GM18867 (cell line): ENCODE data around the gene CCDC88B.
"Not testable (repeated sequence)": the region's sequence is repeated elsewhere in the genome, so short reads cannot be mapped to it uniquely, and the experiment has no call there.

Source experiments
- ATAC-seq: cut with Tn5 transposase; IDR thresholded peaks from one replicate; pipeline ENCODE4 v1.9.1; 2021; ENCODE audit warnings: mild to moderate bottlenecking, moderate library complexity; ENCODE audit not compliant: unreplicated experiment

The CCDC88B gene

DNA sequence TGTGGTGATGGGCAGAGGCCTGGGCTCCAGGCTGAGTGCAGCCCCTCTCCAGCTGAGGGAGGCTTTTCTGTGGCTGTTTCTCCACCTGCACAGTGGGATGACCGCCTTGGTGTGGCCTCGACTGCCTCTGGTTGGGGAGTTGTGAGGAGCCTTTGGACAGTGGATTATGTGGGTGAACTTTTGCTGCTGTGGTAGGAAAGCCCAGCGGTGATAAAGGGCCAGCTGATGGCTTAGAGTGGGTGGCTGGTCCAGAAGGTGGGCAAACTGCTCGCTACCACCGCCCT is 36.0 kb upstream of the CCDC88B start:
- no peak for ATAC-seq

DNA sequence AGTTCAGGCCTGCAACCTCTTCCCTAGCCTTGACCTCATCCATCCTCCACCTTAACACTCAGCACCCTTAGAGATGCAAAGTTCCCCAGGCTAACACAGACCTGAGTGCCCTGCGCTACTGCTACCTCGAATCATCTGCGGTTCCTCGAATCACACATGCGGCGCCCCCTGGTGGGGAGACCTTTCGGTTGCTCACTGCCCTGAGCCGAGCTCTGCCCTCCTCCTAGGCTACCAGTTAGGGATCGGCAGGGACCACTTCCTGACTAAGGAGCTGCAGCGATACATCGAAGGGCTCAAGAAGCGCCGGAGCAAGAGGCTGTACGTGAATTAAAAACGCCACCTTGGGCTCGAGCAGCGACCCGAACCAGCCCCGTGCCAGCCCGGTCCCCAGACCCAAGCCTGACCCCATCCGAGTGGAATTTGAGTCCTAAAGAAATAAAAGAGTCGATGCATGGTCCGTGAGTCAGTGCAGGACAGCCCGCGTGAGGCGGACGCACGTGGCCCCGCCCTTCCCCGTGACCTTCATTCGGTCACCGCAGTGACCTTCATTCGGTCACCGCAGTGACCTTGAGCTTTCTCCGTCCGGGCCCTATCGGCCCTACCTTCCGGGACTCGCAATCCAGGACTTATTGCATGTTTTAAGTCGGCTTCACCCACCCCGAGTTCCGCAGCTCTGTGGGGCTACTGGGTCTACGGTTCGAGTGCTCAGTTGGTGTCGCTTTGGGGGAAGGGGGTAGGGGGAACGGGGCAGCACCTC is 35.5 kb upstream of the CCDC88B start:
- peak; percentile 24 for ATAC-seq

DNA sequence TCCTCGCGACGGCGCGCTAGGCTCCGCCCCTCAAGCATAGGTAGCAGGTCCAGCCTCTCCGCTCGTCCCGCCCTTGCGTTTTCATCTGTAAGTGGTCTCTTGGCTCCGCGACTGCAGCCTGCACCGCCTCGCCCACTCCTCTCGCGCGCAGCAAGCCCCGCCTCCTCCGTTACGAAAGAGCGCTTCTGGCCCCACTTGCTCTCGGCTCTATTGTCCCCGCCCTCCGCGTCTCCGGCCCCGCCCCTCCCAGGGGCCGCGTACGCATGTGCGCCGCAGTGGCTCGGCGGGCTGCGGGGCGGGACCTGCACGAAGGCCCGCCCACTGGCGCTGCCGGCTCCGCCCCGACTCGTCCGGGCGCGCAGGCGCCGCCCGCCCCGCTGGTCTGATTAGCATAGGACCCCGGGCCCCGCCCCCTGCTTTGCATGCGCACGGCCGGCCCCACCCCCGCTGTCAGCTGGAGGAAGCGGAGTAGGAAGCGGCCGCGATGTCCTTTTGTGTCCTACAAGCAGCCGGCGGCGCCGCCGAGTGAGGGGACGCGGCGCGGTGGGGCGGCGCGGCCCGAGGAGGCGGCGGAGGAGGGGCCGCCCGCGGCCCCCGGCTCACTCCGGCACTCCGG is 34.8 kb upstream of the CCDC88B start, which contains the start of gene ESRRA:
ESRRA (plus strand) TSS at position 450 of the 616 bp plus-strand sequence. CDS start 1,656 bp downstream, outside the sequence.
- ATAC-seq = peak; percentile 68

DNA sequence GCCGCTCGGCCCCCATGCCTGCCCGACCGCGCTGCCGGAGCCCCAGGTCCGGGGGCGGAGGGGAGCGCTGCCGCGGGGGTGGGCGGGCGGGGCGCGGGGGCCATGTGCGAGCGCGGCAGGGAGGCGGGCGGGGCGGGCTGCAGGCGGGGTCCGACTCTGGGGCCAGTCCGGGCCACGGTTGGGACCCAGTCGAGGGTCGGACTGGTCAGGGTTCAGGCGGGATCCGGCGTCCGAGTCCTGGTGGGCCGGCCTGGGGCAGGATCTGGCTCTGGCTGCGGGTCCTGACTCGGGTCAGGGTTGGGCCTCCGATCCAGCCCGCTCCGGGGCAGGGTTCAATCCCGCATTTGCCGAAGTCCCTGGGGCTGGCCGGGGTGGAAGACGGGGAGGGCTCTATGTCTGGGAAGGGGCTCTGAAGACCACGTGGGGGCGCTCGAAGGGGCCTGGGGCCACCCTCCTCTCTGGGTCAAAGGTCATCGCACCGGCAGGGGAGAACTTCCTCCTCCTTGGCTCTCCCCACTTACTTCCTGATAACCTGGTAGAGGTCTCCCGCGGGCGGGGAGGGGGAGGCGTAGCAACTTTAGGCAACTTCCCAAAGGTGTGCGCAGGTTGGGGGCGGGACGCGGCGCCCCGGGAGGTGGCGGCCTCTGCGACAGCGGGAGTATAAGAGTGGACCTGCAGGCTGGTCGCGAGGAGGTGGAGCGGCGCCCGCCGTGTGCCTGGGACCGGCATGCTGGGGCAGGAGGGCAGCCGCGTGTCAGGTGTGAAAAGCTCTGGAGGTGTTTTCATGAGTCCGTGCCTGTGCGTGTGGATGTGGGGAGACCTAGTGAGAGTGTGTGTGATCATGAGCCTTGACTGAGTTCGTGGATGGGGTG is 34.1 kb upstream of the CCDC88B start:
- peak; percentile 19 for ATAC-seq

DNA sequence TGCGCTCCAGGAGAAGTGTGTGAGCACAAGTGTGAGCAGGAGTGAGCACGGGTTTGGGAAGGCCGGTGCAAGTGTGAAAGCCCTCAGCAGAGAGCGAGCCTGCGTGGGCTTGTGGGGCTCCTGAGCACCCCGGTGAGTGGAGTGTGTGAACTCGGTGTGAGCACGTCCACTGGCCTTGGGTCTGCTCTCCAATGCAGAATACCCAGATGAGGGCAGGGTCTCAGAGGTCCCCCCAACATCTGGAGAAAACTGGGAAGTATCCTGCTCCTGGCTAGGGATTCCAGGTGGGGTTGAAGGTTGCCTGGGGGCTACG is 33.5 kb upstream of the CCDC88B start:
- ATAC-seq = no peak

DNA sequence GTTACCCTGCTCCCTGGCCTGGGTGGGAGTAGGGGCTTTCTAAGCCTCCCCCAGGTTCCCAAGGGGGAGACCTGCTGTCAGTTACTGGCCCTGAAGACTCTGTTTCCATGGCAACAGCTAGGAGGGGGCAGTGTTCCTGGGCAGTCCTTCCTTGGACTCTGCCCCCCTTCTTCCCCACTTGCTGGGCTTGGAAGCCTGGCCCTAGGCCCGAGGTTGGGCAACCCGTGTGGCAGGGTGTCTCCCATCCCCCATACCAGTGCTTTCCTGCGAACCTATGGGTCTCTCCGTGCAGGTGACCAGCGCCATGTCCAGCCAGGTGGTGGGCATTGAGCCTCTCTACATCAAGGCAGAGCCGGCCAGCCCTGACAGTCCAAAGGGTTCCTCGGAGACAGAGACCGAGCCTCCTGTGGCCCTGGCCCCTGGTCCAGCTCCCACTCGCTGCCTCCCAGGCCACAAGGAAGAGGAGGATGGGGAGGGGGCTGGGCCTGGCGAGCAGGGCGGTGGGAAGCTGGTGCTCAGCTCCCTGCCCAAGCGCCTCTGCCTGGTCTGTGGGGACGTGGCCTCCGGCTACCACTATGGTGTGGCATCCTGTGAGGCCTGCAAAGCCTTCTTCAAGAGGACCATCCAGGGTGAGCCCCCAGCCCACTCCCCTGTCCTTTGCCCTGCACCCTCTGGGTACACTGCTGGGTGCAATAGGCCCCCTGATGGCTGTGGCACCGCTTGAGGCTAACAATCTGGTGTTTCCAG is 33.0 kb upstream of the CCDC88B start:
- no peak for ATAC-seq

DNA sequence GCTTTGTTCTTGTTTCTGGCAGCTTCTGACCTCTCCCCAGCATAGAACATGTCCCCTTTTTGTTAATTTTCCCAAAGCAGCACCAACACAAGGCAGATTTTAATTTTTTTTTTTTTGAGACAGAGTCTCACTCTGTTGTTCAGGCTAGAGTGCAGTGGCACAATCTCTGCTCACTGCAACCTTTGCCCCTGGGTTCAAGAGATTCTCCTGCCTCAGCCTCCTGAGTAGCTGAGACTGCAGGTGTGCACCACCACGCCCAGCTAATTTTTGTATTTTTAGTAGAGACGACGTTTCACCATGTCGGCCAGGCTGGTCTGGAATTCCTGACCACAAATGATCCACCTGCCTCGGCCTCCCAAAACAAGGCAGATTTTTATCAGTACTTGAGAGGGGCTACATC is 32.2 kb upstream of the CCDC88B start:
- not testable (repeated sequence) for ATAC-seq

DNA sequence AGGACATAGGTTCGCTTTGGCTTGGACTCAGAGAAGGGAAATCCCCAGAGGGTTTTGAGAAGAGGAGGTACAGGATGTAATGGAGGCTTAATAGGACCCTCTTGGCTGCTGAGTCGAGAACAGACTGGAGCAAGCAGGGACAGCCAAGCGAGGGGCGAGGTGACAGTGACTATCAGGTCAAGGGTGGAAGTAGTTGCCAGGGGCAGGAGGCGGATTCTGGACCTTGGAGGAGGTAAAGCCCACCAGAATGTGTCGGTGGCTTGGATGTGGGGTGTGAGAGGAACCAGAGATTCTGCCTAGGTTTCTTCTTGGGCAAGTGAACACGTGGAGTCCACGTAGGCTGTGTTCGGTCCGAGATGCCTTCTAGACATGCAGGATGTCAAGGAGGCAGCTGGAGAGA is 27.1 kb upstream of the CCDC88B start:
- no peak for ATAC-seq

DNA sequence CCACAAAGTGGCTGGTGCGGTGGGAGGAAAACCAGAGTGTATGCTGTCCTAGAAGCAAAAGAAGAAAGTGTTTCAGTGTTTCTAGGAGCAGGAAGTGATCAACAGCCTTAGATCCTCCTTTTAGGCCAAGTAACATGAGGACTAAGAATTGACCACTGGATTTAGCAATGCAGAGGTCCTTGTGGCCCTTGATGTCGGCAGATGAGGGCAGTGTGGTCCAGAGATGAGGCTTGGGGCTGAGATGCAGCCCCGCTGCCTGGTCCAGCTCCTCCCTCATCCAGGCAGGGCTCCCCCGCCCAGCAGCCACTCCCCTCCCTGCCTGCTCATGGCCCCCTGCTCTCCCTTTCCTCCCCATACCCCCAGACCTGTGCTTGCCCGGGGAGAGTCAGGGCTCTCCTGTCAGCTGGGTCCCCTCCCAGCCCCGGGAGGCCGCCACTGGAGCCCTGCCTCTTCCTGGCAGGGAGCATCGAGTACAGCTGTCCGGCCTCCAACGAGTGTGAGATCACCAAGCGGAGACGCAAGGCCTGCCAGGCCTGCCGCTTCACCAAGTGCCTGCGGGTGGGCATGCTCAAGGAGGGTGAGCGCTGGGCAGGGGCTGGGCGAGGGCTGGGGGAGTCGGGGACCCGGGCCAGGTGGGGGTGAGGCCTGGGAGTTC is 26.4 kb upstream of the CCDC88B start:
- no peak for ATAC-seq

DNA sequence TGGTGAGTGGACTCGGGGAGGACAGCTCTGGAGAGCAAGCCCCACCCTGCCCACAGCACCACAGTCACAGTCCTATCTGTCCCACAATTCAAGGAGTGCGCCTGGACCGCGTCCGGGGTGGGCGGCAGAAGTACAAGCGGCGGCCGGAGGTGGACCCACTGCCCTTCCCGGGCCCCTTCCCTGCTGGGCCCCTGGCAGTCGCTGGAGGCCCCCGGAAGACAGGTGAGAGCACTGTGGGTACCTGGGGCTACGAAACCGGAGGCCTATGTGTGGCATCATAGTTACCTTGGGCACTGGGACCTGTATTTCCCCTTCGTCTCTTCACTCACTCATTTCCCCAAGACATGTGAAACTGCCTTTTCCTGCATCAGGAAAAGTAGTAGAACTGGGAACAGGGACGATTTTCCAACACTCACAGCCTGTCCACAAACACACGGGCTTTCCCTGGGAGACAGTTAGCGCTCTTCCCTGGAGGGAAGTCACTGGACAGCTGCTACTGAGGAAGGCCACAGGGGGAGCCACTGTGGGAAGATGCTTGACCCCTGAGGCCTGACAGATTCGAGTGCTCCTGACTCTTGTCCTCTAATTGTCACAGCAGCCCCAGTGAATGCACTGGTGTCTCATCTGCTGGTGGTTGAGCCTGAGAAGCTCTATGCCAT is 25.7 kb upstream of the CCDC88B start:
- ATAC-seq = no peak

DNA sequence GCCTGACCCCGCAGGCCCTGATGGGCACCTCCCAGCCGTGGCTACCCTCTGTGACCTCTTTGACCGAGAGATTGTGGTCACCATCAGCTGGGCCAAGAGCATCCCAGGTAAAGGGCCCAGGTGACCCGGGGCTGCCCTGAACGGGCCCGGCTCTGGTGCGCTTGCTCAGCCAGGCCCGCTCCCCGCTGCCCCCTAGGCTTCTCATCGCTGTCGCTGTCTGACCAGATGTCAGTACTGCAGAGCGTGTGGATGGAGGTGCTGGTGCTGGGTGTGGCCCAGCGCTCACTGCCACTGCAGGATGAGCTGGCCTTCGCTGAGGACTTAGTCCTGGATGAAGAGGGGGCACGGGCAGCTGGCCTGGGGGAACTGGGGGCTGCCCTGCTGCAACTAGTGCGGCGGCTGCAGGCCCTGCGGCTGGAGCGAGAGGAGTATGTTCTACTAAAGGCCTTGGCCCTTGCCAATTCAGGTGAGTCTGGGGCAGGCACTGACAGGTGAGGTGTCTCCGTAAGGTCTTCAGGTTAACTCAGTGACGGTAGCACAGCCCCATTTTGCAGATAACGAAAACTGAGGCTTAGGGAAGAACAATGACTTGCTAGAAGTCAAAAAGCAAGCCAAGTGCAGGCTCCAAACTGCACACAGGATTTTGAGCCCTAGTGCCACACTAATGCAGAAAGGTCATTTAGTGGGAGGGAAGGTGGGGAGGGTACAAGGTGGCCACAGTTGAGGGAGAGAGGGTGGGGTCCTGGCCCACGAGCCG is 25.0 kb upstream of the CCDC88B start:
- no peak for ATAC-seq

DNA sequence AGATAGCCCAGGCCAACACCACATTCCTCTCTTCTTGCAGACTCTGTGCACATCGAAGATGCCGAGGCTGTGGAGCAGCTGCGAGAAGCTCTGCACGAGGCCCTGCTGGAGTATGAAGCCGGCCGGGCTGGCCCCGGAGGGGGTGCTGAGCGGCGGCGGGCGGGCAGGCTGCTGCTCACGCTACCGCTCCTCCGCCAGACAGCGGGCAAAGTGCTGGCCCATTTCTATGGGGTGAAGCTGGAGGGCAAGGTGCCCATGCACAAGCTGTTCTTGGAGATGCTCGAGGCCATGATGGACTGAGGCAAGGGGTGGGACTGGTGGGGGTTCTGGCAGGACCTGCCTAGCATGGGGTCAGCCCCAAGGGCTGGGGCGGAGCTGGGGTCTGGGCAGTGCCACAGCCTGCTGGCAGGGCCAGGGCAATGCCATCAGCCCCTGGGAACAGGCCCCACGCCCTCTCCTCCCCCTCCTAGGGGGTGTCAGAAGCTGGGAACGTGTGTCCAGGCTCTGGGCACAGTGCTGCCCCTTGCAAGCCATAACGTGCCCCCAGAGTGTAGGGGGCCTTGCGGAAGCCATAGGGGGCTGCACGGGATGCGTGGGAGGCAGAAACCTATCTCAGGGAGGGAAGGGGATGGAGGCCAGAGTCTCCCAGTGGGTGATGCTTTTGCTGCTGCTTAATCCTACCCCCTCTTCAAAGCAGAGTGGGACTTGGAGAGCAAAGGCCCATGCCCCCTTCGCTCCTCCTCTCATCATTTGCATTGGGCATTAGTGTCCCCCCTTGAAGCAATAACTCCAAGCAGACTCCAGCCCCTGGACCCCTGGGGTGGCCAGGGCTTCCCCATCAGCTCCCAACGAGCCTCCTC is 24.1 kb upstream of the CCDC88B start:
- not testable (repeated sequence) for ATAC-seq

DNA sequence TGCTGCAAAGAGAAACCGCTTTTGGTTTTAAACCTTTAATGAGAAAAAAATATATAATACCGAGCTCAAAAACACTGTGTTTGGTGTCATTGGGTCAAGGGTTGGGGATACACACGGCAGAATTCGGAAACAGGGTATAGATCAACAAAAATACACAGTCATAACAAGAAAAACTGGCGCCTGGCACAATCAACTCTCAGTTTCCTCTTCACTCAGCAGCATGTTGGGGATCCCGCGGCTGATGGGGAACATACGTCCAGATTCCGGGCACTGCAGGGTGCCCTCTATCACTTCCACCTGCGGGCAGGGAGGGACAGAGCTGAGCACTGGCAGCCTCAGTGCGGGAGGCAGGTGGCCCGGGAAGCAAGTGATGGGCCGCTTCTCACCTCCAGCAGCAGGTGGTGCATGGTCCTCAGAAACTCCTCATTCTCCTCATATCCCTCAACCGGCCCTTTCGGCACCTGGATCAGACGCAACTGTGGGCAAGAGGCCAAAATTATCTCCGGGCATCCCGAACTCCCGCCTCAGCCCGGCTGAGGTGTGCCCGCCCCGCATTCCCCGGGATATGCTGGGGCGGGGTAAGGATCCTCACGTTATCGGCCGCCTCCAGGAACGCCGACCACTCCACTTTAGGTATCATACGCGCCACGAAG is 23.2 kb upstream of the CCDC88B start:
- ATAC-seq = peak; percentile 9

DNA sequence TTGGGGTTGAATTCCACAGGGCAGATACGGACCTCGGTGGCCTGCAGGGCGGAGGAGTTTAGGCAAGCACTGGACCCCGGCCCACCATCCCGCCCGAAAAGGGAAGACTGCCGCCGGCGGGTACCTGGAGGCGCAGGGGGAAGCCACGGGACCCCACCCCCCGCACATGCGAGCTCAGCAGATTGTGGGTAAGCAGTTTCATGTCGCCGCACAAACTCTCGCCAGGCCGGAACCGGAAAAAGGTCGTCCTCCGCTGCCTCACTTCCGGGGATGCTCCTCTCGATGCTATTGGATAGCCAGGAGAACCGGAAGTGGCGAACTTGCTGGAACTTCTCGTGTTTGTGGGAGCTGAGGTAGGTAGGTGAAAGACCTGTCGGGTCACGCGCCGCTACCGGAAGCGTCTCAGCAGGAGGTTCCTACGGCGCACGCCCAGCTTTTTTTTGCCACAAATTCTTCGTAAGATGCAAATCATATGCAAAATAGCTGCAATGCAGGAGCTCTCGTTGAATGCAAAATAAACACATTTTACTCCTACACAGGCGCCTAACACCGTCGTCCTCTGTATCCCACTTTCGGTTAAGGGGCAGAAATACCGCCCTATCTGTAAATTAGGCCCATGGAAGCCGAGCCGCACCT is 22.6 kb upstream of the CCDC88B start, which contains the start of gene TRMT112:
TRMT112 (minus strand) TSS at position 235 of the 636 bp plus-strand sequence; CDS start at position 202, 33 bp downstream.
- ATAC-seq = peak; percentile 57

DNA sequence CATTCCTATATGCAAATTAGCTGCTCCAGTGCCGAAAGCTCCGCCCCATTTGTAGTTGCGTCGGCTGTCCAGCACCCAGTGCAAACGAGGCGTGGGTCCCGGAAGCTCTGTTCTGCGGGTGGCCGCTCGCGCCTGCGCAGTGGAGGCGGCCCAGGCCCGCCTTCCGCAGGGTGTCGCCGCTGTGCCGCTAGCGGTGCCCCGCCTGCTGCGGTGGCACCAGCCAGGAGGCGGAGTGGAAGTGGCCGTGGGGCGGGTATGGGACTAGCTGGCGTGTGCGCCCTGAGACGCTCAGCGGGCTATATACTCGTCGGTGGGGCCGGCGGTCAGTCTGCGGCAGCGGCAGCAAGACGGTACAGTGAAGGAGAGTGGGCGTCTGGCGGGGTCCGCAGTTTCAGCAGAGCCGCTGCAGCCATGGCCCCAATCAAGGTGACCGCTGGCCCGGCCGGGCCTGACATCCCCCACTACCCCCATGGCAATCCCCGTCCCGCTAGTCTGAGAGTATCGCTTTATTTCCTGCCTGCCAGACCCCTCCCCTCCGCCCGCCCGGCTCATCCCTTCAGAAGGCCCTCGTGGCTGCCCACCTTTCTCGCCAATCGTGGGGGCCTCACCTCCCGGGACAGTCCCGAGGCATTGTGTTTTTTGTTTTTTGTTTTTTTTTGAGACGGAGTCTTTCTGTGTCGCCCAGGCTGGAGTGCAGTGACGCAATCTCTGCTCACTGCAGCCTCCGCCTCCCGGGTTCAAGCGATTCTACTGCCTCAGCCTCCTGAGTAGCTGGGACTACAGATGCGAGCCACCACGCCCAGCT is 21.8 kb upstream of the CCDC88B start, which contains the start of gene PRDX5:
PRDX5 (plus strand) TSS at position 161 of the 805 bp plus-strand sequence; CDS start at position 256, 95 bp downstream.
- peak; percentile 76 for ATAC-seq
